ENCODE results near the gene OTC. TPM values are rescaled to one million over a fixed set of nuclear protein-coding genes. Genes with fewer than 3 reads are reported as not detected.

OTC gene
- total RNA-seq, 2 donors from 2014 or later = 2.6 to 10.2 TPM

- Histone ChIP-seq H3K9ac (ENCODE audit: low read depth in 2 of 2, low read length in 2 of 2) (no peak overlapping the region), H3K36me3 (no peaks in the 10 kb centered on the region), H3K4me3 (no peak overlapping the region), H3K27ac (no peak overlapping the region), H3K4me1 (no peaks in the 10 kb centered on the region), H3K9me3 (no peaks in the 10 kb centered on the region), H3K27me3 (peaks cover 4% of the 10 kb centered on the region)
- intact Hi-C loops (cut with DNase I) = no loop called here
- TF ChIP-seq, protein P1, sequence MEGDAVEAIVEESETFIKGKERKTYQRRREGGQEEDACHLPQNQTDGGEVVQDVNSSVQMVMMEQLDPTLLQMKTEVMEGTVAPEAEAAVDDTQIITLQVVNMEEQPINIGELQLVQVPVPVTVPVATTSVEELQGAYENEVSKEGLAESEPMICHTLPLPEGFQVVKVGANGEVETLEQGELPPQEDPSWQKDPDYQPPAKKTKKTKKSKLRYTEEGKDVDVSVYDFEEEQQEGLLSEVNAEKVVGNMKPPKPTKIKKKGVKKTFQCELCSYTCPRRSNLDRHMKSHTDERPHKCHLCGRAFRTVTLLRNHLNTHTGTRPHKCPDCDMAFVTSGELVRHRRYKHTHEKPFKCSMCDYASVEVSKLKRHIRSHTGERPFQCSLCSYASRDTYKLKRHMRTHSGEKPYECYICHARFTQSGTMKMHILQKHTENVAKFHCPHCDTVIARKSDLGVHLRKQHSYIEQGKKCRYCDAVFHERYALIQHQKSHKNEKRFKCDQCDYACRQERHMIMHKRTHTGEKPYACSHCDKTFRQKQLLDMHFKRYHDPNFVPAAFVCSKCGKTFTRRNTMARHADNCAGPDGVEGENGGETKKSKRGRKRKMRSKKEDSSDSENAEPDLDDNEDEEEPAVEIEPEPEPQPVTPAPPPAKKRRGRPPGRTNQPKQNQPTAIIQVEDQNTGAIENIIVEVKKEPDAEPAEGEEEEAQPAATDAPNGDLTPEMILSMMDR (IDR thresholded peaks at IDR 0.05) = no peak
- DNase-seq = no peak
These were observed 11.0 kb upstream of the OTC start for GRCh38 chrX:38341442-38341841.

DNA sequence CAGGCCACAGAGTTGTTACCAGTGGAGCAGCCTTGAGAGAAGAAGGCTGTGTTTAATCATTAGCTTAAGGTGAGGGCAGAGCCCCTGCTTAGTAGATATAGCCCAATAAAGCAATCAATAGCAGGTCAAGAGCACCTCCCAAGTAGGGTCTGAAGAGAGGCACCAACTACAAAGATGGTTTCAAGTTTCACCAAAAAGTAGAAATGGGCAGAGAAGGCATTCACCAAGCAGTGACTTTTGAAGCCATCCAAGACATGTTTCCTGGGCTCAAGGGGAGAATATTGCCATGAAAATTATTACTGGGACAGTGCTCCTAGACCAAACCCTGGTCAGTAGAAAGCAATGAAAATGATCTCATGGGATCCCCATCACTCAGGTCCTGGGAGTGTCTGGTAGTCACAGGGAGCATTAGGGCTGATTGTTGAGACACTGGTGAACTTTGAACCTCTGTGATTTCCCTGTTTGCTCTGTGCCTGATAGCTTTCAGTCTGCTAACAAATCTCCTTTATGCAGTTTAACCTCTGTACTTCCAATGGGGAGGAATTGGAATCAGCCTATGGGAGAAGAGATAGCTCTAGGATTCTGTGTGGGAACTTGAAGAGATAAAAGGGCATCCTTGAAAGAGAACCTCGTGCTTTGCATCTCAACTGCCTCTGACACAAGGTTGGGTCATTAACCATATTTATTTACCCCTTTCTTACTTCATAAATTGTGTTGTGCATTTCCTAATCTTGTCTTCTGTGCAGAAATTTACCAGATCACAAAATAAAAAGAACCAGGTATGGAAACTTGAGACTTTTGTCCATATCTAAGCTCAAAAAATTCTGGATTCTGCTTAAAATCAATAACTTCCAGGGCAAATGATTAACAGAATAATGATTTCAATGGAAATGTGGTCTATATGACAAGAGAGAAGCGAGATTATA, 9.3 kb upstream of the OTC start:
- no peaks in the 10 kb centered on the region for H3K36me3 ChIP-seq

DNA sequence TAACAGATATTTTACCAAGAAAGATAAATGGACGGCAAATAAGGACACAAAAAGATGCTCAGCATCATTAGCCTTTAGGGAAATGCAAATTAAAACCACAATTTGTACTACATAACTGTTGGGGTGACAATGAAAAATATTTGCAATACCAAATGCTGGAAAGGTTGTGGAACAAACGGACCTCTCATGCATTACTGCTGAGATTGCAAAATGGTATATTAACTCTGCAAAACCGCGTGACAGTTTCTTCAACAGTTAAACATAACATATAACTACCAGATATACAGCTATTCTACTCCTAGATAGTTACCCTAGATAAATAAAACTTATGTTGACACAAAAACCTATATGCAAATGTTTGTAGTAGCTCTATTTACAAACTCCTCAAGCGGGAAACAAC, 6.3 kb upstream of the OTC start:
- intact Hi-C loops (cut with DNase I) = no loop called here
- Histone ChIP-seq H3K27ac (no peak overlapping the region), H3K27me3 (peaks cover 3% of the 10 kb centered on the region), H3K4me3 (no peak overlapping the region), H3K9ac (ENCODE audit: low read depth in 2 of 2, low read length in 2 of 2) (no peak overlapping the region), H3K4me1 (no peaks in the 10 kb centered on the region), H3K9me3 (no peaks in the 10 kb centered on the region), H3K36me3 (no peaks in the 10 kb centered on the region)
- TF ChIP-seq, protein P1 (IDR thresholded peaks at IDR 0.05) = no peak
- no peak for DNase-seq

More for the DNA sequence above, 9.3 kb upstream of the OTC start:
- peak; percentile 49 for DNase-seq
- Histone ChIP-seq H3K27ac (peak overlapping the region; percentile 51), H3K9me3 (no peaks in the 10 kb centered on the region), H3K27me3 (peaks cover 4% of the 10 kb centered on the region), H3K4me1 (no peaks in the 10 kb centered on the region), H3K4me3 (no peak overlapping the region), H3K9ac (ENCODE audit: low read depth in 2 of 2, low read length in 2 of 2) (no peak overlapping the region)
- intact Hi-C loops (cut with DNase I) = no loop called here
- TF ChIP-seq, protein P1 (IDR thresholded peaks at IDR 0.05) = no peak

GRCh38 chrX:38347136-38347535, 5.3 kb upstream of the OTC start:
- intact Hi-C loops (cut with DNase I) = no loop called here

DNA sequence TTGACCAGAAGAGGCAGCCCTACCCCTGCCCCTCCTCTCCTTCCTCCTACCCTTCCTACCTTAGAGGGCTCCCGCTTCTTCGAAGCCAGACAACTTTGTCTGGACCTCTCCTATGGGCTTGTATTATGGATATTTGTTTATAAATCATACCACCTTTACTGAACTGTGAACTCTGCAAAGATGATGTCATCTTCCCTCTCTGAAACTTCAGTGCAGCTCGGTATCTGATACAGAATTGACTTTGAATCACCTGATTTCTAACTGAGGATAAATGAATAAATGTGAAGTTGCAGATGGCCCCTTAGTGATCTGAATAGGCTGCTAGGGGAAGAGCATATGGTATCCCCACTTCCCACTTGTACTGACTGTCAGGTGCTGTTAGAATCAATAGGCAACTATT, 1.1 kb upstream of the OTC start:
- intact Hi-C loops (cut with DNase I) = no loop called here
- TF ChIP-seq, protein P1 (IDR thresholded peaks at IDR 0.05) = no peak
- H3K27me3 ChIP-seq = peaks cover 3% of the 10 kb centered on the region
- no peak overlapping the region for H3K4me3 ChIP-seq
- no peak overlapping the region for H3K27ac ChIP-seq
- no peaks in the 10 kb centered on the region for H3K36me3 ChIP-seq
- H3K4me1 ChIP-seq = no peaks in the 10 kb centered on the region
- no peak overlapping the region for H3K9ac ChIP-seq (ENCODE audit: low read depth in 2 of 2, low read length in 2 of 2)
- DNase-seq = no peak
- H3K9me3 ChIP-seq = no peaks in the 10 kb centered on the region

More at GRCh38 chrX:38347136-38347535, 5.3 kb upstream of the OTC start:
- Histone ChIP-seq H3K4me1 (no peaks in the 10 kb centered on the region), H3K9ac (ENCODE audit: low read depth in 2 of 2, low read length in 2 of 2) (no peak overlapping the region), H3K36me3 (no peaks in the 10 kb centered on the region), H3K4me3 (no peak overlapping the region), H3K27ac (no peak overlapping the region), H3K27me3 (peaks cover 3% of the 10 kb centered on the region), H3K9me3 (no peaks in the 10 kb centered on the region)
- DNase-seq = no peak
- TF ChIP-seq, protein P1 (IDR thresholded peaks at IDR 0.05) = no peak

All from colonic mucosa (tissue), 4 donors.